Mesenchymal stem cell (in vitro differentiated cells and primary cell): Measurements from ENCODE around the gene GABRD.

Experiments used
- DNase-seq: peaks from one replicate; pipeline ENCODE4 v3.0.0-alpha.2; 2013
- H2AFZ ChIP-seq: one replicate; pipeline ENCODE4 v1.6.1; 2013; ENCODE audit warnings: low read depth, mild to moderate bottlenecking, control low read depth, inconsistent platforms, low read length, moderate library complexity
- H2AK5ac ChIP-seq: 2 replicates; pipeline ENCODE4 v1.6.1; 2013; ENCODE audit warnings: low read length, moderate library complexity, mild to moderate bottlenecking, inconsistent platforms; ENCODE audit not compliant: severe bottlenecking
- H2BK120ac ChIP-seq: one replicate; pipeline ENCODE4 v1.6.1; 2013; ENCODE audit warnings: low read depth, mild to moderate bottlenecking, inconsistent platforms, low read length, moderate library complexity
- H2BK12ac ChIP-seq, 2 experiments: one replicate each; pipeline ENCODE4 v1.6.1; 2013; ENCODE audit warnings: inconsistent platforms in 2 of 2, low read length in 2 of 2, mild to moderate bottlenecking in 2 of 2, moderate library complexity in 2 of 2, control low read depth in 1 of 2
- H2BK15ac ChIP-seq: one replicate; pipeline ENCODE4 v1.6.1; 2013; ENCODE audit warnings: mild to moderate bottlenecking, low read depth, inconsistent platforms; ENCODE audit not compliant: poor library complexity, severe bottlenecking
- H2BK5ac ChIP-seq: 2 replicates; pipeline ENCODE4 v1.6.1; 2013; ENCODE audit warnings: low read depth, mild to moderate bottlenecking, low read length, control low read depth, inconsistent platforms; ENCODE audit not compliant: poor library complexity, severe bottlenecking
- H3K14ac ChIP-seq, 2 experiments: one replicate each; pipeline ENCODE4 v1.6.1; 2013; ENCODE audit warnings: inconsistent platforms in 2 of 2, low read length in 2 of 2, control low read depth in 1 of 2, mild to moderate bottlenecking in 1 of 2, moderate library complexity in 1 of 2
- H3K18ac ChIP-seq, 2 experiments: one replicate each; pipeline ENCODE4 v1.6.1; 2013; ENCODE audit warnings: inconsistent platforms in 2 of 2, low read length in 2 of 2, control low read depth in 1 of 2, low read depth in 1 of 2, mild to moderate bottlenecking in 1 of 2
- H3K23ac ChIP-seq, 2 experiments: one replicate each; pipeline ENCODE4 v1.6.1; 2013; ENCODE audit warnings: inconsistent platforms in 2 of 2, low read length in 2 of 2, mild to moderate bottlenecking in 2 of 2, moderate library complexity in 2 of 2, control low read depth in 1 of 2
- H3K27ac ChIP-seq: 2 replicates; pipeline ENCODE4 v1.5.1; 2013; ENCODE audit warnings: mild to moderate bottlenecking, moderate library complexity, low read length, control low read depth, inconsistent platforms; ENCODE audit not compliant: poor library complexity, severe bottlenecking
- H3K27me3 ChIP-seq, 2 experiments: 2 replicates each; pipeline versions ENCODE4 v1.6.1 to v1.7.0; 2013; ENCODE audit warnings: low read length in 2 of 2, mild to moderate bottlenecking in 2 of 2, moderate library complexity in 2 of 2, control low read depth in 1 of 2, inconsistent platforms in 1 of 2; ENCODE audit not compliant: control insufficient read depth in 1 of 2, insufficient read depth in 1 of 2
- H3K36me3 ChIP-seq, 2 experiments: 2 replicates each; pipeline versions ENCODE4 v1.6.1 to v1.7.0; 2013; ENCODE audit warnings: low read length in 2 of 2, control low read depth in 1 of 2, inconsistent platforms in 1 of 2, low read depth in 1 of 2, mild to moderate bottlenecking in 1 of 2; ENCODE audit not compliant: insufficient read depth in 2 of 2, control insufficient read depth in 1 of 2
- H3K4ac ChIP-seq, 2 experiments: one replicate each; pipeline ENCODE4 v1.6.1; 2013; ENCODE audit warnings: inconsistent platforms in 2 of 2, low read length in 2 of 2, mild to moderate bottlenecking in 2 of 2, moderate library complexity in 2 of 2, control low read depth in 1 of 2, low read depth in 1 of 2
- H3K4me1 ChIP-seq: 2 replicates; pipeline ENCODE4 v1.6.1; 2013; ENCODE audit warnings: low read depth, low read length, control low read depth; ENCODE audit not compliant: control insufficient read depth, insufficient read depth
- H3K4me2 ChIP-seq: 2 replicates; pipeline ENCODE4 v1.6.1; 2013; ENCODE audit warnings: low read length, mild to moderate bottlenecking, inconsistent platforms; ENCODE audit not compliant: poor library complexity, severe bottlenecking
- H3K4me3 ChIP-seq, 2 experiments: 2 replicates each; pipeline versions ENCODE4 v1.5.1 to v1.7.0; 2013; ENCODE audit warnings: low read length in 2 of 2, mild to moderate bottlenecking in 2 of 2, control low read depth in 1 of 2, low read depth in 1 of 2; ENCODE audit not compliant: insufficient read depth in 1 of 2
- H3K79me1 ChIP-seq: replicated peaks from 2 replicates; pipeline ENCODE4 v1.6.1; 2013; ENCODE audit warnings: mild to moderate bottlenecking, control low read depth, low read length, inconsistent platforms; ENCODE audit not compliant: poor library complexity, severe bottlenecking
- H3K9ac ChIP-seq: 2 replicates; pipeline ENCODE4 v1.7.0; 2013; ENCODE audit warnings: mild to moderate bottlenecking, low read length, moderate library complexity
- H3K9me3 ChIP-seq: 2 replicates; pipeline ENCODE4 v1.7.0; 2013; ENCODE audit warnings: mild to moderate bottlenecking, low read length; ENCODE audit not compliant: control insufficient read depth
- H4K8ac ChIP-seq: one replicate; pipeline ENCODE4 v1.6.1; 2013; ENCODE audit warnings: inconsistent platforms, mild to moderate bottlenecking, low read length, moderate library complexity
- H4K91ac ChIP-seq: one replicate; pipeline ENCODE4 v1.6.1; 2013; ENCODE audit warnings: mild to moderate bottlenecking, low read length, inconsistent platforms
- WGBS: methylation state at CpG from one replicate; pipeline ENCODE4 v1.1.7; 2013; ENCODE audit warnings: mixed read lengths; 5-methylcytosine and 5-hydroxymethylcytosine counted together

The GABRD gene

DNA sequence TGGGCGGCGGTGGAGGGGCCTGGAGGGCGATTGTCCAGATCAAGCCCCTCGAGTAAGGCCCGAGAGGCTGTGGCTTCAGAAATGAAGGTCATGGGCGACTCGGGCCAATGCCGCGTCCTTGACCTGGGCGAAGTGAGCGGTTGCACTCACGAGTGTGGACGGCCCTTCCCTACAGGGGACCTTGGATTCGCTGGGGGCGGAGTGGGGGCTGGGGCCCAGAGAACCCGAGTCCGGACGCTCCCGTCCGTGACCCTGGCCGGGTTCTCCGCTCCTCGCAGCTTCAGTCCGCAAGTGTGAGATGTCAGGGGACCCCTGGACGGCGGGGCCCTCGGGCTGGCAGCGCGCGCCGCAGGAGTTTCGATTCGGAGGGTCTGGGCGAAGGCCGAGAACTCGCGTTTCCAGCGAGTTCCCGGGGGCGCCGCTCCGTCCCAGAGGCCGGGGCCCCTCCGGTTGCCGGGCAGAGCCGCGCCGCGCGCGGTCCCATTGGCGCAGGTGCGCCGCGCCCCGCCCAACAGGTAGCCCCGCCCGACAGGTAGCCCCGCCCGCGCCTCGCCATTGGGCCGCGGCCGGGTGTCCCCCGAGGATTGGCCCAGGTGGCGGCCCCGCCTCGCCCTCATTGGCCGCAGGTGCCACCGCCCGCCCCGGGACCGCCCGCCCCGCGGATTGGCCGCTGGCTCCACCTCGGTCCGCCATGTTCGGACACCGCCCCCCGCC, 30.7 kb downstream of the GABRD start, which contains the start of gene PRKCZ:
TSS of gene PRKCZ (plus strand) at position 694 of the 714 bp plus-strand sequence. CDS start 220 bp downstream, outside the sequence.
- Histone ChIP-seq H2BK12ac (no peak within 1 kb of the TSS), H3K4ac (no peak within 1 kb of the TSS), H3K36me3 (peaks cover 0 to 2% of the 10 kb centered on the region in 2 experiments), H3K4me2 (peak within 1 kb of the TSS; percentile 86), H3K27ac (no peak within 1 kb of the TSS), H3K9ac (no peak within 1 kb of the TSS), H3K27me3 (peaks cover 6 to 53% of the 10 kb centered on the region in 2 experiments), H3K9me3 (no peaks in the 10 kb centered on the region), H2BK5ac (no peak within 1 kb of the TSS), H3K18ac (no peak within 1 kb of the TSS), H2BK15ac (peak within 1 kb of the TSS; percentile 36), H2AFZ (no peak within 1 kb of the TSS), H3K14ac (no peak within 1 kb of the TSS), H2AK5ac (no peak within 1 kb of the TSS), H3K23ac (peak within 1 kb of the TSS in 1 of 2 experiments; percentile 77), H3K4me3 (peak within 1 kb of the TSS in 1 of 2 experiments; percentile 96), H3K79me1 (peaks cover 27% of the 10 kb centered on the region), H3K4me1 (peaks cover 37% of the 10 kb centered on the region), H4K8ac (no peak within 1 kb of the TSS), H4K91ac (no peak within 1 kb of the TSS), H2BK120ac (no peak within 1 kb of the TSS)
- DNase-seq, result no peak
- WGBS, result 4% methylated on average over 59 of the region's 83 CpGs

DNA sequence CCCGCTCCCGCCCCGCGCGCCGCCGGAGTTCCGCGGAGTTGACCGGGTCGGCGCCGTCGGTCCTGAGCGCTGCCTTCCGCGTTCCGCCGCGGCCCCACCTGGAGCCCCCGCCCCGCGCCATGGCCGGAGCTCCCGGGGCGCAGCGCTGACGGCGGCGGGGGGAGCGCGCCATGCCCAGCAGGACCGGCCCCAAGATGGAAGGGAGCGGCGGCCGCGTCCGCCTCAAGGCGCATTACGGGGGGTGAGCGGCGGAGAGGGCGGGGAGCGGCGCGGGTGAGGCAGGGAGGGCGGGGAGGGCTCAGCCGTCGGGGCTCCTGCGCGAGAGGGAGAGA, 31.3 kb downstream of the GABRD start:
- no peak overlapping the region for H3K23ac ChIP-seq
- no peak overlapping the region for H3K4ac ChIP-seq
- no peak overlapping the region for H2AFZ ChIP-seq
- DNase-seq, result no peak
- H3K18ac ChIP-seq, result no peak overlapping the region
- H3K4me1 ChIP-seq, result peaks cover 33% of the 10 kb centered on the region
- 1% methylated on average over 14 of the region's 51 CpGs for WGBS
- H2AK5ac ChIP-seq, result no peak overlapping the region
- H3K14ac ChIP-seq, result no peak overlapping the region
- H4K91ac ChIP-seq, result no peak overlapping the region
- H3K4me2 ChIP-seq, result peak overlapping the region; percentile 86
- peaks cover 6 to 53% of the 10 kb centered on the region in 2 experiments for H3K27me3 ChIP-seq
- peaks cover 0 to 5% of the 10 kb centered on the region in 2 experiments for H3K36me3 ChIP-seq
- H2BK12ac ChIP-seq, result no peak overlapping the region
- peak overlapping the region; percentile 36 for H2BK15ac ChIP-seq
- H3K79me1 ChIP-seq, result peaks cover 29% of the 10 kb centered on the region
- H3K4me3 ChIP-seq, result peak overlapping the region in 1 of 2 experiments; percentile 96
- no peak overlapping the region for H3K9ac ChIP-seq
- no peaks in the 10 kb centered on the region for H3K9me3 ChIP-seq
- no peak overlapping the region for H3K27ac ChIP-seq
- no peak overlapping the region for H2BK5ac ChIP-seq
- no peak overlapping the region for H4K8ac ChIP-seq
- H2BK120ac ChIP-seq, result no peak overlapping the region

DNA sequence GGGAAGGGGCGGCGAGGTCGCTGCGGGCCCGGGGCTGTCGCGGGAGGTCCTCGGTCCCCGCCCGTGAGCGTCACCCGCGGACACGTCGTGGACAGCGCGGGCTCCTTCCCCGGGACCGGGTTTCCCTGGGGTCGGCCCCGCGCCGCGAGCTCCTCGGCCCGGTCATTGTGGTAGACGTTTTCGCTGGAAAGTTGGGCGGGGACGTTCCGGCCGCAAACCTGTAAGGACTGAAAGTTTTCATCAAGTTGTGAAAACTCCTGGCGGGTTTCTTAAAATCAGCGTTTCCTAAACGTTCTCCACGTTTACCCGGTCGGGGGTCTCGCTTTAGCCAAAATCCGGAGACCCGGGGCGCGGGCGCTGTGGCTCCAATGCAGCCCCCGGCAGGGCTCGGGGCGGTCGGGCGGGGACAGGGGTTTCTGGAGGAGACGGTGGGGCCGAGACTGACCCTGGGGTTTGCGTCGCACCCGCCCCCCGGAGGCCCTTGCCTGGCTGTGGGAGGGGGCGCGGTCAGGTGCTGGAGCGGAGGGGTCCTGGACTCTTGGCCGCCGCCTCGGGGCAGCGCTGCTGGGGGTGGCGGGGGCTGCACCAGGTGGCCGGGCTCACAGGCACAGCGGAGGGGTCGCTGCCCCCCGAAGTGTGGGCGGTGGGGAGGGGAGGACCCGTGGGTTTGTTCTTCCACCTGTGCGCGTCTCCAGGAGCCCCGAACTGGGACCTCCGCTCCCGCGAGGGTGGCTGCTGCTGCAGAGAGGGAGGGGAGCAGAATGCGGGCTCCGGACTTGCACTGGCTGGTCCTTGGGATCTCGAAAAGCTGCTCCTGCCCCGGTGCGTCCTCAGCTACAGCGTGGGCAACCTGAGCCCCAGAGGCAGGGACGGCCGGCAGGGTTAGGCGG, 31.9 kb downstream of the GABRD start:
- no peak overlapping the region for H3K18ac ChIP-seq
- no peak overlapping the region for H2AFZ ChIP-seq
- H2BK15ac ChIP-seq, result no peak overlapping the region
- H3K4me3 ChIP-seq, result peak overlapping the region in 1 of 2 experiments; percentile 96
- no peaks in the 10 kb centered on the region for H3K9me3 ChIP-seq
- no peak overlapping the region for H2AK5ac ChIP-seq
- H3K23ac ChIP-seq, result no peak overlapping the region
- H3K14ac ChIP-seq, result no peak overlapping the region
- H3K79me1 ChIP-seq, result peaks cover 35% of the 10 kb centered on the region
- no peak overlapping the region for H3K27ac ChIP-seq
- WGBS, result 13% methylated on average over 72 of the region's 84 CpGs
- no peak overlapping the region for H2BK5ac ChIP-seq
- H3K4ac ChIP-seq, result no peak overlapping the region
- H3K9ac ChIP-seq, result no peak overlapping the region
- no peak overlapping the region for H2BK120ac ChIP-seq
- peaks cover 33% of the 10 kb centered on the region for H3K4me1 ChIP-seq
- no peak for DNase-seq
- H3K27me3 ChIP-seq, result peaks cover 3 to 53% of the 10 kb centered on the region in 2 experiments
- no peak overlapping the region for H2BK12ac ChIP-seq
- no peak overlapping the region for H4K8ac ChIP-seq
- peaks cover 0 to 11% of the 10 kb centered on the region in 2 experiments for H3K36me3 ChIP-seq
- peak overlapping the region; percentile 86 for H3K4me2 ChIP-seq
- H4K91ac ChIP-seq, result no peak overlapping the region
